Measurements from ENCODE around the gene IPCEF1.

- TF ChIP-seq KDM1A (IDR thresholded peaks at IDR 0.05; ENCODE audit: low read depth) (no peak), MYC (IDR thresholded peaks at IDR 0.05; ENCODE audit: borderline replicate concordance, low read length) (no peak), CTCF (IDR thresholded peaks at IDR 0.05) (no peak), PHF8 (IDR thresholded peaks at IDR 0.05; ENCODE audit: borderline replicate concordance, low read depth) (no peak), POLR2A (IDR thresholded peaks at IDR 0.05; ENCODE audit: low read length) (no peak), USF2 (IDR thresholded peaks at IDR 0.05) (no peak), ESRRA (IDR thresholded peaks at IDR 0.05; ENCODE audit: borderline replicate concordance, low read length) (no peak), ELK1 (IDR thresholded peaks at IDR 0.05; ENCODE audit: low read depth, low read length) (no peak), MAX (IDR thresholded peaks at IDR 0.05) (no peak), KDM5A (IDR thresholded peaks at IDR 0.05) (no peak), EP300 (IDR thresholded peaks at IDR 0.05) (no peak), RFX5 (IDR thresholded peaks at IDR 0.05) (no peak), TP53 (CRISPR knock-in tag; IDR thresholded peaks at IDR 0.05) (no peak)
These were observed 24.9 kb upstream of the IPCEF1 start for GRCh38 chr6:154381548-154381947.
